ENCODE results near the gene MAN2A2.
A peak's percentile ranks its signal among the peaks of the same experiment; 100 is the strongest.
"Not testable (repeated sequence)": the region's sequence is repeated elsewhere in the genome, so short reads cannot be mapped to it uniquely, and the experiment has no call there.

MAN2A2 gene

DNA sequence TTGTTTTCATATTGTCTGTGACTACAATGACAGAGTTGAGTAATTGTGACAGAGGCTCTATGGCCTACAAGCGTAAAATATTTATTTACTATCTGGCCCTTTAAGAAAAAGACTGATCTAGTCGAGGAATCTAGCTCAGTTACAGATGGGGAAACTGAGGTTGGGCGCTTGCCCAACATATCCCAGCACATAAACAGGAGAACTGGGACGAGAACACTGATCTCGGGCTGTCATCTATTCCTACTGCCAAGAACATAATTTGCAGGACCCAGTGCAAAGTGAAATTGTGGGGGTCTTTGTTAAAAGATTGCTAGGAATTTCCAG, 16.8 kb upstream of the MAN2A2 start:
- Mint-ChIP-seq H3K4me3 (no peak overlapping the region), H3K4me1 (peaks cover 30% of the 10 kb centered on the region), H3K27me3 (no peaks in the 10 kb centered on the region), H3K36me3 (peaks cover 6% of the 10 kb centered on the region), H3K27ac (peak overlapping the region; percentile 79), H3K9me3 (no peaks in the 10 kb centered on the region)
- no peak for ATAC-seq

GRCh38 chr15:90887037-90887481, 16.0 kb upstream of the MAN2A2 start:
- Mint-ChIP-seq H3K36me3 (no peaks in the 10 kb centered on the region), H3K4me1 (peaks cover 30% of the 10 kb centered on the region), H3K9me3 (no peaks in the 10 kb centered on the region), H3K27me3 (no peaks in the 10 kb centered on the region), H3K27ac (no peak overlapping the region), H3K4me3 (no peak overlapping the region)
- no peak for ATAC-seq

DNA sequence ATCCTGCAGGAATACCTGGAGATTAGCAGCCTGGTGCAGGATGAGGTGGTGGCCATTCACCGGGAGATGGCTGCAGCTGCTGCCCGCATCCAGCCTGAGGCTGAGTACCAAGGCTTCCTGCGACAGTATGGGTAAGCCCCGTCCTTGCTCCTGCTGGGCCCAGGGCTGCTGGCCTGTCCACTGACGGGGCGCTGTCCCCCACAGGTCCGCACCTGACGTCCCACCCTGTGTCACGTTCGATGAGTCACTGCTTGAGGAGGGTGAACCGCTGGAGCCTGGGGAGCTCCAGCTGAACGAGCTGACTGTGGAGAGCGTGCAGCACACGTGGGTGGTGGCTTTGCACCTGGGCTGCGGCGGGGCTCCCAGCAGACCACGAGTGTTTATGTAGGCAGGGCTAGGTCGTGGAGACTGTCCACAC, 13.8 kb upstream of the MAN2A2 start:
- peak; percentile 44 for ATAC-seq
- Mint-ChIP-seq H3K27me3 (no peaks in the 10 kb centered on the region), H3K27ac (peak overlapping the region; percentile 31), H3K4me1 (peaks cover 26% of the 10 kb centered on the region), H3K36me3 (no peaks in the 10 kb centered on the region), H3K9me3 (no peaks in the 10 kb centered on the region), H3K4me3 (no peak overlapping the region)

DNA sequence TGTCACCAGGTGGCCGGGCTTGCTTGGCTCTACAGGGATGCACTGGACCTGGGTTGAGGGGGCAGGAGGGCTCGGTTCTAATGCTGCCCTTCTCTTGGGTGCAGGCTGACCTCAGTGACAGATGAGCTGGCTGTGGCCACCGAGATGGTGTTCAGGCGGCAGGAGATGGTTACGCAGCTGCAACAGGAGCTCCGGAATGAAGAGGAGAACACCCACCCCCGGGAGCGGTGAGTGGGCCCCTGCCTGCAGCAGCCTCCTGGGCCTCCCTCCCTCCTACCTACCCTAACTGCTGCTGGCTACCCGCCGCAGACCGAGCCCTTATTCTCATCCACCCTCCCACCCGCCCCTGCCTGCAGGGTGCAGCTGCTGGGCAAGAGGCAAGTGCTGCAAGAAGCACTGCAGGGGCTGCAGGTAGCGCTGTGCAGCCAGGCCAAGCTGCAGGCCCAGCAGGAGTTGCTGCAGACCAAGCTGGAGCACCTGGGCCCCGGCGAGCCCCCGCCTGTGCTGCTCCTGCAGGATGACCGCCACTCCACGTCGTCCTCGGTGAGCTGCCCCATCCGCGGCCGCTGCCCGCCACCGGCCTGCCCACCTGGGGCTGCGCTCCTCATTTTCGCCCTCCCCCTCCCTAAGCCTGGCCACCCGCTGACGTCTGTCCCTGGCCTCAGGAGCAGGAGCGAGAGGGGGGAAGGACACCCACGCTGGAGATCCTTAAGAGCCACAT, 13.2 kb upstream of the MAN2A2 start:
- peaks cover 22% of the 10 kb centered on the region for H3K4me1 Mint-ChIP-seq
- H3K4me3 Mint-ChIP-seq = no peak overlapping the region
- peak overlapping the region; percentile 31 for H3K27ac Mint-ChIP-seq
- H3K36me3 Mint-ChIP-seq = no peaks in the 10 kb centered on the region
- no peaks in the 10 kb centered on the region for H3K9me3 Mint-ChIP-seq
- H3K27me3 Mint-ChIP-seq = no peaks in the 10 kb centered on the region
- no peak for ATAC-seq

DNA sequence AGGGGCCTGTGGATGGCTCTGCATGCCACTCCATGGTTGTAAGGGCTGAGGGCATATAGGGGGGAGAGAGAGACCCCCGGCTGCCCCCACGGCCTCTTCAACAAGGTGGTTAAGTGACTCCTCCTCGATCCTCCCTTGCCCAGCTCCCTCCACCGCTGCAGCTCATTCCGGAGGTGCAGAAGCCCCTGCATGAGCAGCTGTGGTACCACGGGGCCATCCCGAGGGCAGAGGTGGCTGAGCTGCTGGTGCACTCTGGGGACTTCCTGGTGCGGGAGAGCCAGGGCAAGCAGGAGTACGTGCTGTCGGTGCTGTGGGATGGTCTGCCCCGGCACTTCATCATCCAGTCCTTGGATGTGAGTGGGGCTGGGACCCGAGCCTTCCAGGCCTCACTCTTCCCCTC, 12.3 kb upstream of the MAN2A2 start:
- no peak overlapping the region for H3K4me3 Mint-ChIP-seq
- no peaks in the 10 kb centered on the region for H3K9me3 Mint-ChIP-seq
- H3K36me3 Mint-ChIP-seq = peaks cover 5% of the 10 kb centered on the region
- no peak for ATAC-seq
- H3K27ac Mint-ChIP-seq = no peak overlapping the region
- H3K4me1 Mint-ChIP-seq = peaks cover 19% of the 10 kb centered on the region
- H3K27me3 Mint-ChIP-seq = no peaks in the 10 kb centered on the region

GRCh38 chr15:90891346-90891949, 11.7 kb upstream of the MAN2A2 start:
- Mint-ChIP-seq H3K27ac (no peak overlapping the region), H3K4me1 (peaks cover 20% of the 10 kb centered on the region), H3K4me3 (no peak overlapping the region), H3K36me3 (peaks cover 6% of the 10 kb centered on the region), H3K9me3 (no peaks in the 10 kb centered on the region), H3K27me3 (no peaks in the 10 kb centered on the region)
- no peak for ATAC-seq

DNA sequence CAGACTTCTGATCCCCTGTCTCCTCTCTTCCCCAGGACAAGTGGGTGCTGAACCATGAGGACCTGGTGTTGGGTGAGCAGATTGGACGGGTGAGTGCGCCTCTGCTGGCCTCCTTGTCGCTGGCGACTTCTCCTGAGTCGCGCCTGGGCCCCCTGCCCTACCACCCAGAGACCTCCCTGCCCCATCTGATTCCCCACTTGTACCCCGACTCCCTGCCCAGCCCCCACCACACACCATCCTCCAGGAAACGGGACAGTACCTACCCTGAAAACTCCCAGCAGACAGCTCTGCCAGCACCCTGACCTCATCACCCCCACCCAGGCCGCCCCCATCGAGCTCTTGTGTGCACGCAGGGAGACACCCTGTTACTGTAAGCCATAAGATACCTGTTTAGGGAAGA, 11.1 kb upstream of the MAN2A2 start:
- no peak for ATAC-seq
- H3K4me1 Mint-ChIP-seq = peaks cover 26% of the 10 kb centered on the region
- H3K4me3 Mint-ChIP-seq = no peak overlapping the region
- peak overlapping the region; percentile 42 for H3K27ac Mint-ChIP-seq
- no peaks in the 10 kb centered on the region for H3K27me3 Mint-ChIP-seq
- H3K9me3 Mint-ChIP-seq = no peaks in the 10 kb centered on the region
- peaks cover 6% of the 10 kb centered on the region for H3K36me3 Mint-ChIP-seq

DNA sequence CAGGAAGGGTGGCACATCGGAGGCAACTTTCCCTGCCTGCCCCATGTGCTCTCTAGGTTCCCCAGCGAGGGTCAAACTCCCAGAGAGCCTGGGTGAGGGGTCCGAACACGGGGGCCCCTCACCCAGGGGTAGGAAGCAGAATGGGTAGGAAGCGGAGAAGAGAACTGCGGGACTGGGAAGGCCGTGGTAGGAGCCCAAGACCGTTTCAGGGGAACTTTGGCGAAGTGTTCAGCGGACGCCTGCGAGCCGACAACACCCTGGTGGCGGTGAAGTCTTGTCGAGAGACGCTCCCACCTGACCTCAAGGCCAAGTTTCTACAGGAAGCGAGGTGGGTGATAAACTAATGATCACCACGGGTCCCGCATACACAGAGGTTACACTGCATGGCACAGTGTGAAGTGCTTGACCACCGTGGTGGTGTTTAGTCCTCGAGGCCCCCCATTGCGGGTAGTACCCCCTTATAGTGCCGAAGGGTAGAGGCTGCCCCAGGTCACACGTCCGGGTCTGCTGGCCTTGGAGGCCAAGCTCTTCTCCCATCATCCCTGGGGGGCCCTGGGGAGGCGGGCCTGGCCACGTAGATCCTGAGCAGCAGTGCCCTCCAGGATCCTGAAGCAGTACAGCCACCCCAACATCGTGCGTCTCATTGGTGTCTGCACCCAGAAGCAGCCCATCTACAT, 10.5 kb upstream of the MAN2A2 start:
- Mint-ChIP-seq H3K4me1 (peaks cover 32% of the 10 kb centered on the region), H3K9me3 (no peaks in the 10 kb centered on the region), H3K4me3 (no peak overlapping the region), H3K36me3 (peaks cover 6% of the 10 kb centered on the region), H3K27me3 (no peaks in the 10 kb centered on the region), H3K27ac (peak overlapping the region; percentile 42)
- ATAC-seq = no peak

DNA sequence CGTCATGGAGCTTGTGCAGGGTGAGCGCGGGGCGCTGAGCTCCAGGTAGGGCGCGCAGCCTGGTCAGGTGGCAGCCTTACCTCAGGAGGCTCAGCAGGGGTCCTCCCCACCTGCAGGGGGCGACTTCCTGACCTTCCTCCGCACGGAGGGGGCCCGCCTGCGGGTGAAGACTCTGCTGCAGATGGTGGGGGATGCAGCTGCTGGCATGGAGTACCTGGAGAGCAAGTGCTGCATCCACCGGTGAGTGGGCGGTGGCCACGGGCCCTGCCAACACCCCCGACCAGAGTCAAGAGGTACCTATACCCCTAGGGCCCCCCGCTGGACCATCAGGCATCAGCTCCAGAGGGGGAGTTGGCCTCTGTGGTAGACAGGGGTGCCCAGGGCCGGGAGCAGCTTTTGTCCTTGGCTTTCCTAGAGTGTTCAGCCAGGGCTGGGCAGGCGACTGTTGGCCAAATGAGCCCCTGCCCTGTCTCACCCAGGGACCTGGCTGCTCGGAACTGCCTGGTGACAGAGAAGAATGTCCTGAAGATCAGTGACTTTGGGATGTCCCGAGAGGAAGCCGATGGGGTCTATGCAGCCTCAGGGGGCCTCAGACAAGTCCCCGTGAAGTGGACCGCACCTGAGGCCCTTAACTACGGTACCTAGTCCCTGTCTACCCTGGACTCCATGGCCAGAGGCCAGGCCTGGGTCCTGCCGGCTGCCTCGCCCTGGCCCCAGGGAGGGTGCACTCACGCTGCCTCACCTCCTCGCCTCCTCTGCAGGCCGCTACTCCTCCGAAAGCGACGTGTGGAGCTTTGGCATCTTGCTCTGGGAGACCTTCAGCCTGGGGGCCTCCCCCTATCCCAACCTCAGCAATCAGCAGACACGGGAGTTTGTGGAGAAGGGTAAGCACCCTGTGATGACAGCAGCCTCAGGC, 9.7 kb upstream of the MAN2A2 start:
- H3K36me3 Mint-ChIP-seq = peaks cover 6% of the 10 kb centered on the region
- no peaks in the 10 kb centered on the region for H3K27me3 Mint-ChIP-seq
- H3K27ac Mint-ChIP-seq = peak overlapping the region; percentile 42
- ATAC-seq = no peak
- H3K9me3 Mint-ChIP-seq = no peaks in the 10 kb centered on the region
- peaks cover 40% of the 10 kb centered on the region for H3K4me1 Mint-ChIP-seq
- no peak overlapping the region for H3K4me3 Mint-ChIP-seq

DNA sequence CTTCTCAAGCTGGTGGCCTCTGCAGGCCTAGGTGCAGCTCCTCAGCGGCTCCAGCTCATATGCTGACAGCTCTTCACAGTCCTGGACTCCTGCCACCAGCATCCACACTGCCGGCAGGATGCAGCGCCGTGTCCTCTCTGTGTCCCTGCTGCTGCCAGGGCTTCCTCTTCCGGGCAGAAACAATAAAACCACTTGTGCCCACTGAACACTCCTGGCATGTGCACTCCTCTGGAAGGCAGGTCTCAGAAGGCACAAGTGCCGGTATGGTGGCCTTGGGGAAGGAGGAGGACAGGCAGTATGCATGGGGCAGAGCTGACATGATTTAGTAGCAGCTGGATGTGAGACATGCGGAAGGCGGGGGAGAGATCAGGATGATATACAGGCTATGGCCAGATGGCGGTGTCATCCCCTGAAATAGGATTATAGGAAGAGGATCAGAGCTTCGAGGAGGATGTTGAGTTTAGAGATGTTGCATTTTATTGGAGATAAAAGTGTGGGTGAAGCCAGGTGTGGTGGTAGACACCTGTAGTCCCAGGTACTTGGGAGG, 7.5 kb upstream of the MAN2A2 start:
- no peaks in the 10 kb centered on the region for H3K27me3 Mint-ChIP-seq
- H3K9me3 Mint-ChIP-seq = no peaks in the 10 kb centered on the region
- no peak for ATAC-seq
- peaks cover 6% of the 10 kb centered on the region for H3K36me3 Mint-ChIP-seq
- peak overlapping the region; percentile 89 for H3K27ac Mint-ChIP-seq
- H3K4me1 Mint-ChIP-seq = peaks cover 40% of the 10 kb centered on the region
- no peak overlapping the region for H3K4me3 Mint-ChIP-seq

DNA sequence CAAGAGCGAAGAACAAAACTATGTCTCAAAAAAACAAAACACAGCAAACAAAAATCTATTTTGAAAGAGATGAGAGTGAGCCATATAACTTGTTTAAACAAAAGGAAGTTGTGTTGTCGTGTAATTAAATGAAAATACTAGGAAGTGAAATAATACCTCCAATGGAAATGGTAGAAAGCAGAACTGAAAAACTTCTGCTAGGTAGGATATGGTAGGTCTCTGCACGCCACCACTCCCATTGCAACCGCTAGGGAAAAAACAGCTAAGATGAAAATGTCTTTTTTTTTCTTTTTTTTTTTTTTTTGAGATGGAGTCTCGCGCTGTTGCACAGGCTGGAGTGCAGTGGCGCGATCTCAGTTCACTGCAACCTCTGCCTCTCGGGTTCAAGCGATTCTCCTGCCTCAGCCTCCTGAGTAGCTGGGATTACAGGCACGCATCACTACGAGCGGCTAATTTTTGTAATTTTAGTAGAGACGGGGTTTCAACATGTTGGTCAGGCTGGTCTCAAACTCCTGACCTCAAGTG, 5.9 kb upstream of the MAN2A2 start:
- peak overlapping the region; percentile 58 for H3K4me3 Mint-ChIP-seq
- not testable (repeated sequence) for H3K27me3 Mint-ChIP-seq, H3K36me3 Mint-ChIP-seq, H3K9me3 Mint-ChIP-seq
- peak overlapping the region; percentile 89 for H3K27ac Mint-ChIP-seq
- ATAC-seq = peak; percentile 93
- peaks cover 53% of the 10 kb centered on the region for H3K4me1 Mint-ChIP-seq

DNA sequence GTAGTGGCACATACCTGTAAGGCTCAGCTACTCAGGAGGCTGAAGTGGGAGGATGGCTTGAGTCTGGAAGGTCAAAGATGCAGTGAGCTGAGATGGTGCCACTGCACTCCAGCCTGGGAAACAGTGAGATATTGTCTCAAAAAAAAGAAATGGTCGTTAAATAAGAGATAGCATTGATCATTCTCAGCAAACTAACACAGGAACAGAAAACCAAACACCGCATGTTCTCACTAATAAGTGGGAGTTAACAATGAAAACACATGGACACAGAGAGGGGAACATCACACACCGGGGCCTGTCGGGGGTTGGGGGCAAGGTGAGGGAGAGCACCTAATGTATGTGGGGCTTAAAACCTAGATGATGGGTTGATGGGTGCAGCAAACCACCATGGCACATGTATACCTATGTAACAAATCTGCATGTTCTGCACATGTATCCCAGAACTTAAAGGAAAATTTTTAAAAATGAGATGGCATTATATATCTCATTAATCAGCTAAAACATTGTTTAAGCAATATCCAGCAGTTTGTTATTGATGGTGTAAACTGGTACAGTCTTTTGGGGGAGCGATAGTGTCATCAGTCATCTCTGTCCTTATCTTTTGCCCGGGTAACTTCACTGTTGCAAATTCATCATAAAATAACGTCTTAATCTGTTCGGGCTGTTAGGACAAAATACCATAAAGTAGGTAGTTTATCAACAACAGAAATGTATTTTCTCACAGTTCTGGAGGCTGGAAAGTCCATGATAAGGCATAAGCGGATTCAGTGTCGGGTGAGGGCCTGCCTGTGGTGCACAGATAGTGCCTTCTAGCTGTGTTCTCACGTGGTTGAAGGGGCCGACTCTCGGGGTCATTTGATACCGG, 1.7 kb upstream of the MAN2A2 start:
- peaks cover 16% of the 10 kb centered on the region for H3K36me3 Mint-ChIP-seq
- no peak for ATAC-seq
- H3K9me3 Mint-ChIP-seq = no peaks in the 10 kb centered on the region
- peaks cover 65% of the 10 kb centered on the region for H3K4me1 Mint-ChIP-seq
- H3K27me3 Mint-ChIP-seq = no peaks in the 10 kb centered on the region
- H3K4me3 Mint-ChIP-seq = peak overlapping the region; percentile 84
- peak overlapping the region; percentile 90 for H3K27ac Mint-ChIP-seq

DNA sequence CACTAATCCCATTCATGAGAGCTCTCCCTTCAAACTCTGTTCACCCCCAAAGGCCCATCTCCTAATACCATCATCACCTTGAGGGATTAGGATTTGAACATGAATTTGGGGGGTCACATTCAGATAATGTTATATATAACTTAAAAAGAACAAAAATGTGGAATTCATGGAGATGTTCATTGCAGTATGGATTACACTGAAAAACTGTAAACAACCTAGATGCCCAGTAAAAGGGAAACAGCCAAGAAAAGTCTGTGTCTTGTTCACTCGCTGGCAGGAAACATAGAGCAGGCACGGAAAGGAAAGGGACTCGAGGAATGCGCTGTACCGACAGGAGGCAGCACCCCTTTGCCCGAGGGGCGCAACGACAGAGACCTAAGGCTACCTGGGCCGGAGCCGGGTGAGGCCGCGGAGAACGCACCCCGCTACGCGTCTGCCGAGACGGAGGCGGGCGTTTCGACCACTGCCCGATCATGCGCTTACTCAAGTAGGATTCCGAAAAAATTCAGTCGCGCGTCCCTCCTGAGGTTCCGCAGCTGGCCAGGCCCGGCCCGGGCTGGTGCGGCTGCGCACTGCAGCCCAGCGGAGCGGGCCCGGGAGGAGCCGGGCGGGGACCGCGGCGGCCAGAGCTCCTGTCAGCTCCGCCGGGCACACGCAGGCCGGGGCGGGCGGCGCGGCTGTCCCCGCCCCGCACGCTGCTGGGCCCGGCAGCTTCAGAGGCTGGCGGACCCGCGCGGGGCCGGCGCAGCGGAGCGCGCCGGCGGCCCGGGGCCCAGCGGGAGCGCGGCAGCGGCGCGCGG, 862 bp upstream of the MAN2A2 start:
- H3K4me3 Mint-ChIP-seq = peak overlapping the region; percentile 84
- H3K4me1 Mint-ChIP-seq = peaks cover 59% of the 10 kb centered on the region
- peak; percentile 91 for ATAC-seq
- no peaks in the 10 kb centered on the region for H3K27me3 Mint-ChIP-seq
- peaks cover 24% of the 10 kb centered on the region for H3K36me3 Mint-ChIP-seq
- no peaks in the 10 kb centered on the region for H3K9me3 Mint-ChIP-seq
- peak overlapping the region; percentile 90 for H3K27ac Mint-ChIP-seq

Measured in stimulated activated memory B cell treated with anti-CD40 and anti-IgM and Interleukin-4, amounts not matched to agents 10 μg/mL and 1 μg/mL and 100 μg/mL, for 72 hours (primary cell).